ENCODE measurements around the gene FGFR1OP2. TPM values are rescaled to one million over a fixed set of nuclear protein-coding genes. Genes with fewer than 3 reads are reported as not detected.

Gene FGFR1OP2
- total and polyA plus RNA-seq, 12 donors: 43.5 to 154 (median 71.2) TPM

- TF ChIP-seq POLR2A (IDR thresholded peaks at IDR 0.05) (no peak), CTCF (IDR thresholded peaks at IDR 0.05) (no peak)
- H3K27ac ChIP-seq: no peak overlapping the region
- no peaks in the 10 kb centered on the region for H3K36me3 ChIP-seq (replicated peaks in 1 of 2)
- no peaks in the 10 kb centered on the region for H3K9me3 ChIP-seq (replicated peaks in 1 of 3)
- H3K4me1 ChIP-seq (replicated peaks in 1 of 2): peaks cover 25 to 44% of the 10 kb centered on the region in 2 donors
- H3K27me3 ChIP-seq: no peaks in the 10 kb centered on the region
- whole genome bisulfite sequencing, 4 donors: 32 to 44% (median 40%) methylated on average over 1 of the region's 1 CpG
- intact Hi-C loops (cut with DNase I): loop anchor here (10.0 kb wide), 4 partner anchors 75 to 295 kb away; partner anchors contain the start of genes FGFR1OP2 (in 1 of the 2) and INTS13 (in 1 of the 2)
- no peak overlapping the region for H3K4me3 ChIP-seq
- no peak for DNase-seq
Measured at GRCh38 chr12:27009881-27010301, 71.6 kb downstream of the FGFR1OP2 start.

- Histone ChIP-seq H3K4me1 (replicated peaks in 1 of 2) (peaks cover 33 to 58% of the 10 kb centered on the region in 2 donors), H3K4me3 (peak overlapping the region in 1 of 4 donors; percentile 77)
Measured at GRCh38 chr12:27012239-27012981, 74.1 kb downstream of the FGFR1OP2 start.

GRCh38 chr12:27012982-27013255, 74.6 kb downstream of the FGFR1OP2 start:
- no peaks in the 10 kb centered on the region for H3K27me3 ChIP-seq
- intact Hi-C loops (cut with DNase I): loop anchor here (10.0 kb wide), 4 partner anchors 78 to 292 kb away; partner anchors contain the start of genes FGFR1OP2 (in 1 of the 2) and INTS13 (in 1 of the 2)
- H3K27ac ChIP-seq: no peak overlapping the region
- H3K9me3 ChIP-seq (replicated peaks in 1 of 3): no peaks in the 10 kb centered on the region
- TF ChIP-seq CTCF (IDR thresholded peaks at IDR 0.05): no peak
- TF ChIP-seq POLR2A (IDR thresholded peaks at IDR 0.05): no peak
- 61 to 70% (median 65%) methylated on average over 5 of the region's 5 CpGs for WGBS, 4 donors
- no peak for DNase-seq
- H3K4me1 ChIP-seq (replicated peaks in 1 of 2): peaks cover 33 to 58% of the 10 kb centered on the region in 2 donors
- H3K4me3 ChIP-seq: peak overlapping the region in 1 of 4 donors; percentile 77
- H3K36me3 ChIP-seq (replicated peaks in 1 of 2): no peaks in the 10 kb centered on the region

More at GRCh38 chr12:27012239-27012981, 74.1 kb downstream of the FGFR1OP2 start:
- intact Hi-C loops (cut with DNase I): loop anchor here (10.0 kb wide), 4 partner anchors 78 to 292 kb away; partner anchors contain the start of genes FGFR1OP2 (in 1 of the 2) and INTS13 (in 1 of the 2)
- no peaks in the 10 kb centered on the region for H3K9me3 ChIP-seq (replicated peaks in 1 of 3)
- no peaks in the 10 kb centered on the region for H3K27me3 ChIP-seq
- WGBS, 4 donors: 87 to 92% (median 89%) methylated on average over 13 to 14 of the region's 14 CpGs
- no peak for TF ChIP-seq CTCF (IDR thresholded peaks at IDR 0.05)
- TF ChIP-seq POLR2A (IDR thresholded peaks at IDR 0.05): no peak
- H3K27ac ChIP-seq: no peak overlapping the region
- H3K36me3 ChIP-seq (replicated peaks in 1 of 2): no peaks in the 10 kb centered on the region
- no peak for DNase-seq

- peak overlapping the region; percentile 63 to 95 (median 91) for H3K27ac ChIP-seq
- TF ChIP-seq CTCF (IDR thresholded peaks at IDR 0.05) (no peak), POLR2A (IDR thresholded peaks at IDR 0.05) (no peak)
- intact Hi-C loops (cut with DNase I): loop anchor here (10.0 kb wide), 4 partner anchors 79 to 291 kb away; partner anchors contain the start of genes FGFR1OP2 (in 1 of the 2) and INTS13 (in 1 of the 2)
- peak overlapping the region; percentile 42 to 80 (median 70) for H3K4me3 ChIP-seq
- H3K36me3 ChIP-seq (replicated peaks in 1 of 2): no peaks in the 10 kb centered on the region
- no peaks in the 10 kb centered on the region for H3K9me3 ChIP-seq (replicated peaks in 1 of 3)
- 0 to 2% (median 1%) methylated on average over 8 to 13 of the region's 13 CpGs for WGBS, 4 donors
- H3K4me1 ChIP-seq (replicated peaks in 1 of 2): peaks cover 33 to 55% of the 10 kb centered on the region in 2 donors
- H3K27me3 ChIP-seq: no peaks in the 10 kb centered on the region
- DNase-seq: peak in 3 of 7 donors; percentile 26 to 38 (median 32)
Measured at GRCh38 chr12:27013611-27014084, 75.4 kb downstream of the FGFR1OP2 start.

Measured in adrenal gland (tissue), 12 donors.